NCI-H2107 treated with DMSO at 0.1 percent for 48 hours (cell line): ENCODE data around the gene CITED2.
A peak's percentile ranks its signal among the peaks of the same experiment; 100 is the strongest.

Experiments
- DNase-seq: peaks from one replicate; lab custom pipeline; 2025; ENCODE audit not compliant: unreplicated experiment; lab: John Stamatoyannopoulos, UW

Gene CITED2

DNA sequence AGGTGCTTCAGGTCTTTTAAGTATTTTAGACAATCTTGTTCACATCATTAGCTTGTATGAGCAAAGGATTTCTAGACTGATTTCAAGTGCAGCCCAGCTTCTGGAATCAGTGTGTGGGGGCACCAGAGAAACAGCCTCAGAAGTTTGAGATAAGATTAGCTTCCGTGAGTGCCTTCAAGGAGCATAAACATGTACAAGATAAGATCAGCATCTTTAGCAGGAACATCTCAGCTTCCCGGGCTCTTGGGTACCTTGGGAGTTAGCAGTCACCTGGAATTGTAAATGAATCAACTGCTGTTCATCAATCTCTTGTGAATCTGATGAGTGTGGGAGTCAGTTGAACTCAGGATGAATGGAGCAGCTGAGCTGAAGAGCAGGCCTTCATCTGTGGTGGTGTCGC lies 12.0 kb upstream of the CITED2 start:
- DNase-seq: no peak

- DNase-seq: no peak
Observed at GRCh38 chr6:139381216-139381865, 6.9 kb upstream of the CITED2 start.

DNA sequence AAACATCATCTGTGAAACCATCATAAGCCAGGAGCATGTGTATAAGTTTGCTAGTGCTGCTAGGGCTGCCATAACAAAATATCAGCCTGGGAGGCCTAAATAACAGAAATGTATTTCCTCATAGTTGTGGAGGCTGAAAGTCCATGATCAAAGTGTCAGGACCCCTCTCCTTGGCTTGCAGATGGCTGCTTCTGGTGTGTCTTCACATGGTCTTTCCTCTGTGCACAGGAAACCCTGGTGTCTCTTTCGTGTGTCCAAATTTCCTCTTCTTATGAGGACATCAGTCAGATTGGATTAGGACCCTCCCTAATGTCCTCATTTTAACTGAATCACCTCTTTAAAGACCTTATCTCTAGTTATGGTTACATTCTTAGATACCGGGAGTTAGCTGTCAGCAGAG lies 6.2 kb upstream of the CITED2 start:
- DNase-seq: no peak

- no peak for DNase-seq
Observed at GRCh38 chr6:139380168-139380567, 5.7 kb upstream of the CITED2 start.

DNA sequence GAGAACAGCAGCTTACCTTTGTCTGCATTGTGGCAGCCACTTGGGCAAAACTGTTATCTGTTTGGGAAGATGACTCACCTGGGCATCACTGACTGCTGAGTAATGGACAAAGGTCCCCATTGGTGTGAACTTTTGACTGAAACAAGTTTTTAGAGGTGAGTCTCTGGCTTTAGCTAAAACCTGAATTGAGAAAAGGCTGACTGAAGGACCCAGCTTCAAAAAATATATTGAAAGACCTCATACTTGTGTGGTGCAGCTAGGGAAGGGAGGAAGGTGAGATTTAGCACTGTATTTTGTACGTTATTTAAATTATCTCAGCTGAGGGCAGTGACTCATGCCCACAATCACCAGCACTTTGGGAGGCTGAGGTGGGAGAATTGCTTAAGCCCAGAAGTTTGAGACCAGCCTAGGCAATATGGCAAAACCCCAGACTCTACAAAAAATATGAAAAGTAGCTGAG lies 4.5 kb upstream of the CITED2 start:
- no peak for DNase-seq

DNA sequence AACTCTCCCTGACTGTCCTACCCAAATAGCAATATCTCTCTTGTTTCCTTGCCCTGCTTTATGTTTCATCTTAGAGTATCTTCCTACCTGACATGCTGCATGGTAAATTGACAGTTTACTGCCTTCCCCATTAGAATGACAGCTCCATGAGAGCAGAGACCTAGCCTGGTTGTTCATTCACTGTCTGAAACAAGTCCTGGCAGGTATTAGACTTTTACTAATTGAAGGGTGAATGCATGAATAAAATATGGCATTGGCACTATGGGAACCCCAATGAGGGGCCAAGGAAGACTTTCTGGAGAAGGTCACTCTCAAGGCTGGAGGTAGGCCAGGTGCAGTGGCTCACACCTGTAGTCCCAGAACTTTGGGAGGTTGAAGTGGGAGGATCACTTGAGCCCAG lies 3.8 kb upstream of the CITED2 start:
- DNase-seq: no peak

GRCh38 chr6:139376604-139377218 lies 2.3 kb upstream of the CITED2 start:
- DNase-seq: no peak

DNA sequence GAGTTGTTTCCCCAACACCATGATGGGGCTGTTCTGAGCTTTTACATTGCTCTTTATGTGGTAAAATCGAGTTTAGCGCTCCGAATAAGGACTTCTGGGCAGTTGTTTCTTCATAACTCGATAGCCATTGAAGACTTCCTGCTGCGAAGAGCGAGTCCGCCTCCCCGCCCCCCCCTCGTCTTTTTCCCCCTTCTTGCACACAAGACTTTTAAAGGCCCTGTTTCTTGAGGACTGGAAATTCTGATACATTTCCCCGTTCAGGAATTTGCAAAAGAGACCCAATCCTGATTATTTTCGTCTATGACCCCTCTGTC lies 1.5 kb upstream of the CITED2 start:
- no peak for DNase-seq

DNA sequence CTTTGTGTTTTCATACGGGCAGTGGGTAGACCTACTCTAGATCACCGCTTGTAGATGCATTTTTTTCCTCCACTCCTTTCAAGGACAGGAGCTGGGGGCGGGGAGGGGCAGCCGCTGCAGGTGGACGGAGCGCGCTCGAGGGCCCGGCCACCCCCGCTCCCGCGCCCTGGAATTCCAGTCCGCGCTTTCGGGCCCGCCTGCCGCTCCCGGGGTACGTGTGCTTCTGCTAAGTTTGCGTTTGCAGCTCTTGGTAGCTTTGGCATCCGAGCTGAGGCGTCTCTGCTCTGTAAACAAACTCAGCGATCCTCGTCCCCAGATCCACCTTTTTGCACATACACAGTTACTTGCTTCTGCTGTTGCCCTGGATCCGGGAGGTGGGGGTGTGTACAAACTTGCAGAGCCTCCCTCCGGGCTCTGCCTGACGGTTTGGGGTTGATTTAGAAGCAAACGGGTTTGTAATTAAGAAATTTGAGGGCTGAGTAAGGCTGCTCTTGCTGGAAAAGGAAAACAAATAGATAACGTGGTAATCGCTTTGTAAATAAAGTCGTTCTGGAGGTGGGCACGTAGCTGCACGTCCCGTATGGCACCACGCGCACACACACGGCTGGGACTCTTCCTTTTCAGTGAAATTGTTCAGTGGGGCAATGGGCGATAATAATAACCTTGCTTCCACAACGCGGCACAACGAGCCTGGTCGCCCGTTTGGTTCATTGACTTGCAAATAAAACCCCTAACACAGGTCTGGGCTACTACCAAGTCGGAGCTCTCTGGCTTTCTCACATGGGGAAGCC lies 973 bp upstream of the CITED2 start:
- DNase-seq: peak; percentile 88

- peak; percentile 73 for DNase-seq
Observed at GRCh38 chr6:139373928-139374356, 506 bp downstream of the CITED2 start.

- DNase-seq: peak; percentile 79
Observed at GRCh38 chr6:139373154-139373927, 1.1 kb downstream of the CITED2 start.

DNA sequence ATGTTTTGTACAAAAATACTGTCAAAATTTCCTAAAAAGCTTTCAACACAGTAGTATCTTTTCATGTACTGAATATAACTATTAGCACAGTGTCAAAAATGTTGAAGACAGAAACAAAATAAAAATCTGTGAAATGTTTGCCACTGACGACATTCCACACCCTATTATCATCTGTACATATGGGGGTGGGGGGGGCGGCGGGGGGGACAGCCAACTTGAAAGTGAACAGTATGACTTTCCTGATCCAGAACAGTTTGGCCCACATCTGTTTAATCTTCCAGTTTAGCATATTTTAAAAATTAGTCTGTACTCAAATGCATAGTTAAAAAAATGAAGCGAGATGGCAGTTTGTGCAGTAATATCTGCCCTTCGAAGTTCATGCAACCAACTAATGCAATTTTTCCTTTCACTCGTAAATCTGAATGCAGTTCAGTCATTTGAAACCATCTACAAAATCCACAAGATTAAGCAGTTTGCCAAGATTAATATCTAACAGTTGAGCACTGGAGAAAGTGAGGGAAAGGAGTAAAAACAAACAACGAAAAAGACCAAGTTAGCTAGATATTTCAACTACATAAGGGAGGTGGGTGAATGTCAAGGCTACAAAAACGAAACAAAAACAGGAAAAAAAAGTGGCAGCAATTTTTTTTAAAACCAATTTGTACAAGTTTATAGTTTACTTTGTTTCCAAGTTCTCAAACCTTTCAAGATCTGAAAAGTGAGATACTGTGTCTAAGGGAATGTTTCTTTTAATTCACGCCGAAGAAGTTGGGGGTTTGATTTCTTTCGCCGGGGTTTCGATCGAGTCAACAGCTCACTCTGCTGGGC lies 1.9 kb downstream of the CITED2 start:
- no peak for DNase-seq

GRCh38 chr6:139371421-139372203 lies 2.8 kb downstream of the CITED2 start:
- no peak for DNase-seq

- no peak for DNase-seq
Observed at GRCh38 chr6:139370999-139371345, 3.5 kb downstream of the CITED2 start.

DNA sequence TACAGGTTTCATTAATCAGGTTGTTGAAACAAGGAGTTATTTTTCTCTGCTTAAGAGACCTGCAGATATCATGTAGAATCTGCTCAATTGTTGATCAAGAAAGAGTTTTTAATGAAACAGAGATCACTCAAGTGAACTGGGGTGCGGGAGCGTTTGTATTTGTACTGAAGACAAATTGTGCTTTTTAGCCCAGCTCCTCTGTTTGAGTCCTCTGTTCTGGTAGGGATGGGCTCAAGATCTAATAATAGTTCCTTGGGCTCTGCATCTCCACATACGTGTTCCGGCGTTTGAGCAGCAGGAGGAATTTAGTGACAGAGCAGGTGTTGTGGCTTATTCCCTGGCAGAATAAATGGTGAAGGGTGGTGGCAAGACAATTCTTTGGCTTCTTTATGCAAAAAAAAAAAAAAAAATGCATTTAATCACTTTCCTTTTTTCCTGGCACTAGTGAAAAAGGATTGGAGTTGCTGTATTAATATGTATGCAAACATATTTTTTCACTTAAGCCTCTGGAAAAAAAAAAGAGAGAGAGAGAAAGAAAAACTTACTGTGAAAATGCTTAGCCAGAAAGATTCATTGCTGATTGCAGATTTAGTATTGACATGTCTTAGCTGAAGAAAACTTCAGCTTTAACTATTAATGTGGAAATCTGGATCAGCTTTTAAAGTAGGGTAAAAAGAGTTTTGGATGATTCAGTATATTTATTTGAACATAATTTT lies 4.0 kb downstream of the CITED2 start:
- DNase-seq: peak; percentile 41

DNA sequence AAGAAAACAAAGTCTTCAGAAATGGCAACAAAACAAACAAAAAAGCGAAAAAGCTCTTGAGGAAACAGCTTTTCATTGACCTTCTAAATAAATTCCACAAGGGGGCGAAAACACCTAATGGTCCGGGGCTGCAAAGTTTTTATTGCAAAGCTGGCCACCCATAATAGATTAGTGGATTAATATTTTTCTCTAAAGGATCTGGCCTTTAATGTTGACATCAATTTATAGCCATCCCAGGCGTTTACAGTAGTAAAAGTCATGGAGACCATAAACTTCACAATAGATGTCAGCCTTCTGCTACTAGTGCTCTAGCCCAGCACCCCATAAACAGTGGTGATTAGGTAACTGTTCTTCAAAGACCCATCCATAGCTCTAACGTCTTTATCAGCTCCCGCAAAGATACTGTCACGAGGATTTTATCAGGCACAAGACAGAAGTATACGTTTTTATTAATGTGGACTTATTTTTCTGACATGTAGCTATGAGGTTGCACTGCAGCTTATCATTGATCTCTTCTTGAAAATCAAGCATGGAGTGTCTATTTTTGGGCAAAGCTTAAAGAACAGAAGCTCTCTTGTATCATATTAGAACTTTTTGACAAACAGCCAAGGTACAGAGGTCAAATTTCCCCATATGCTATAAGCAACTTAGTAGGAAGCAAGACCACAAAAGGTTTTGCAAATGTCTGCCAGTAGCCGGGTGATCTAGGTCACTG lies 4.7 kb downstream of the CITED2 start:
- DNase-seq: peak; percentile 34

DNA sequence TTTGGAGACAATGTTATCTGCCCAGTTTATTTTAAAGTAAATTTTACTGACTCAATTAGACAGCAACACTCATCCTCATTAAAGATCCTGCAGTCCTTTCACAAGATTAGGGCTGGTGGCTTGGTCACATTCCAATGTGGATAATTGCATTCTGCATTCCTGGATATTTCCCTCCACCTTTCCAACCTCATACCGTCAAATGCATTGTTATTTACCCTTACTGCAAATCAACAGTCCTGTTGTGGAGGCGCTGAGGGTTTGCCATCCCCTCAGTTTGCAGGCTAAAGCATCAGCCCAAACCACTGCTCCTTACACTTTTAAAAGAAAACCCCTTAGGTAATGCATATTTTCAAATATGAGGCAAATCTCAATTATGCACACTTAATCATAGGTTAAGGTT lies 5.4 kb downstream of the CITED2 start:
- no peak for DNase-seq

DNA sequence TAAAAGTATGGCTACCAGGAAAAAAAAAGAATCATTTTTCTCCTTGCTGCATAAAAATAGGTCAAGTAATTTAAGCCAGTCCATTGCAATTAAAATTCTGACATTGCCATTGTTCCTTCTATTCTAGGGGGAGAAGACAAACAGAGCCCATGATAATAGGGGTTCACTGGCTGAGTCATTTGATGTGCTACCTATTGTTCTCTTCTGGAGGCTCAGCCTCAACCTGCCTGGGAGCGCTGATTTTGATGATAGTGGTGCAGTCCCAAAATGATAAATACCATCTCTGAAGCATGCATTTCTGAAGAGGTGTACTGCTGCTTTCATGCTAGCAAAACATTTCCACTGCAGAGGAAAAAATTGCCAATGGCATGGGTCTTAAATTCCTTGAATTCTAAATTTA lies 5.8 kb downstream of the CITED2 start:
- DNase-seq: no peak
